ENCODE results near the gene FCHSD2. TPM values are rescaled to one million over a fixed set of nuclear protein-coding genes. Genes with fewer than 3 reads are reported as not detected.

FCHSD2 gene
- polyA plus RNA-seq, 1 donor (not counting 4 experiments of a cell fraction or from before 2014, with no cell fraction given), result 14.2 TPM

DNA sequence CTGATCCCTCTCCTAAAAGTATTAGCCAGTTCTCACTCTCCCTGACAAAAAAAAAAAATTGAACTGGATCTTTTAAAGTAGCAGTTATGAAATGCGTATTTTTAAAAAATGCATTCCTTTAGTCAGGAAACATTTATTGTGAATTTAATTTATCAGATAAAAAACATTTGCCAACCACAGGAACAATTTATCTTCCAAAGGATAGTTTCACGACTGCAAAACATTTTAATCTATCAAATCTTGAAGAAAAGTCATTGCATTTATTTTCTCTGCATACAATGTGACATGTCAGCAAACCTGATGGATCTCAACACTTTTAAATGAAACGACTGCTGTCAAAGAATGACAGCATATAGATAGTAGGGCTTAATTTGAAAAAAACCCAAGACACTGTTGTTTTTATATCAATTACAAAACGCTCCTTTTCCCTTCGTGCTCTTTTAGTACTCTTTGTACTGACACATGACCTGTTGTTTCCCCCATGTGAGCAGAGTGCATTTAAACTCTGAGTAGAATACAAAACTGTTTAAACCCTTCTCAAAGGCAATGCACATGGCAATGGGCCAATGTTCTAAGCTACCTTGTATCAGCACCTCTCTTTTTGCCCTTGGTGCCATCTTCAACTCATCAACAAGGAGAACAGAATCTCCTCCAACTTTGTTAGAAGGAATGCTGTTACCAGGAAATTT, 220.9 kb downstream of the FCHSD2 start:
- no peak for TF ChIP-seq EZH2 (IDR thresholded peaks at IDR 0.05; ENCODE audit: low read length)
- H3K36me3 ChIP-seq (ENCODE audit: control insufficient read depth in 2 of 2, extremely low read depth in 1 of 2, insufficient read depth in 2 of 2, low read length in 2 of 2), result peaks cover 2 to 4% of the 10 kb centered on the region in 2 experiments
- no peak overlapping the region for H3K9ac ChIP-seq (ENCODE audit: control insufficient read depth, extremely low read depth, insufficient read depth, low read length)
- H3K79me2 ChIP-seq (ENCODE audit: control insufficient read depth, insufficient read depth, low read length), result no peaks in the 10 kb centered on the region
- no peak for DNase-seq (ENCODE audit: low read depth, low spot score)
- H3K27me3 ChIP-seq (ENCODE audit: control insufficient read depth, extremely low read depth, insufficient read depth, low read length), result no peaks in the 10 kb centered on the region
- no peaks in the 10 kb centered on the region for H3K9me3 ChIP-seq (ENCODE audit: control insufficient read depth, low read depth, low read length)
- no peaks in the 10 kb centered on the region for H4K20me1 ChIP-seq (ENCODE audit: control insufficient read depth, extremely low read depth, insufficient read depth, low read length)
- no peaks in the 10 kb centered on the region for H3K9me1 ChIP-seq (ENCODE audit: control insufficient read depth, extremely low read depth, insufficient read depth, low read length)
- no peak overlapping the region for H3K4me3 ChIP-seq (ENCODE audit: control insufficient read depth in 2 of 3, extremely low read depth in 1 of 3, insufficient read depth in 2 of 3, low read depth in 1 of 3, low read length in 3 of 3)
- no peak overlapping the region for H3K4me2 ChIP-seq (ENCODE audit: control insufficient read depth, extremely low read depth, insufficient read depth, low read depth, low read length)
- H3K4me1 ChIP-seq (ENCODE audit: control insufficient read depth, extremely low read depth, insufficient read depth, low read length), result no peaks in the 10 kb centered on the region
- no peak overlapping the region for H3K27ac ChIP-seq (ENCODE audit: control insufficient read depth, insufficient read depth, low read length)
- dilution Hi-C loops (cut with MboI; ENCODE audit: extremely low pct_ligation_motif_present, low sequenced_read_pairs), result no loop called here
- FAIRE-seq, result no peak
- H2AFZ ChIP-seq (ENCODE audit: control insufficient read depth, low read length), result no peak overlapping the region

DNA sequence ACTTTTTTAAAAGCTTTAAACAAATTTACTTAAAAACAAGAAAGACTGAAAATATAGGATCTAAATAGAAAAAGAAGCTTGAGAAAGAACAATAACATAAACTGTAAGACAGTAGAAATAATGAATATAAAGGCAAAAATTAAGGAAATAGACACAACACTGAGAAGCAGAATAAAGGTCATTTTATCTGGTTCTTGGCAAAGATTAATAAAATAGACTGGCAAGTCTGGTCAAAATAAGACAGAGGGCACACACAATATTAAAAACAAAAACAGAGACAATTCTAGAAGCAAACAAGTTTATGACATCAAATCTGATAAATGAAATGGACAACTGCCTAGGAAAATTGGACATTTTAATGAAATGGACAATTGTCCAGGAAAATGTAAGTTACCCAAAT, 222.1 kb downstream of the FCHSD2 start:
- Histone ChIP-seq H4K20me1 (ENCODE audit: control insufficient read depth, extremely low read depth, insufficient read depth, low read length) (no peaks in the 10 kb centered on the region), H3K79me2 (ENCODE audit: control insufficient read depth, insufficient read depth, low read length) (no peaks in the 10 kb centered on the region), H3K9ac (ENCODE audit: control insufficient read depth, extremely low read depth, insufficient read depth, low read length) (no peak overlapping the region), H3K27me3 (ENCODE audit: control insufficient read depth, extremely low read depth, insufficient read depth, low read length) (no peaks in the 10 kb centered on the region), H3K4me2 (ENCODE audit: control insufficient read depth, extremely low read depth, insufficient read depth, low read depth, low read length) (no peak overlapping the region), H3K27ac (ENCODE audit: control insufficient read depth, insufficient read depth, low read length) (no peak overlapping the region), H3K9me1 (ENCODE audit: control insufficient read depth, extremely low read depth, insufficient read depth, low read length) (no peaks in the 10 kb centered on the region), H3K4me3 (ENCODE audit: control insufficient read depth in 2 of 3, extremely low read depth in 1 of 3, insufficient read depth in 2 of 3, low read depth in 1 of 3, low read length in 3 of 3) (no peak overlapping the region), H3K9me3 (ENCODE audit: control insufficient read depth, low read depth, low read length) (no peaks in the 10 kb centered on the region), H2AFZ (ENCODE audit: control insufficient read depth, low read length) (no peak overlapping the region), H3K4me1 (ENCODE audit: control insufficient read depth, extremely low read depth, insufficient read depth, low read length) (no peaks in the 10 kb centered on the region), H3K36me3 (ENCODE audit: control insufficient read depth in 2 of 2, extremely low read depth in 1 of 2, insufficient read depth in 2 of 2, low read length in 2 of 2) (peaks cover 2 to 4% of the 10 kb centered on the region in 2 experiments)
- TF ChIP-seq, protein P1, sequence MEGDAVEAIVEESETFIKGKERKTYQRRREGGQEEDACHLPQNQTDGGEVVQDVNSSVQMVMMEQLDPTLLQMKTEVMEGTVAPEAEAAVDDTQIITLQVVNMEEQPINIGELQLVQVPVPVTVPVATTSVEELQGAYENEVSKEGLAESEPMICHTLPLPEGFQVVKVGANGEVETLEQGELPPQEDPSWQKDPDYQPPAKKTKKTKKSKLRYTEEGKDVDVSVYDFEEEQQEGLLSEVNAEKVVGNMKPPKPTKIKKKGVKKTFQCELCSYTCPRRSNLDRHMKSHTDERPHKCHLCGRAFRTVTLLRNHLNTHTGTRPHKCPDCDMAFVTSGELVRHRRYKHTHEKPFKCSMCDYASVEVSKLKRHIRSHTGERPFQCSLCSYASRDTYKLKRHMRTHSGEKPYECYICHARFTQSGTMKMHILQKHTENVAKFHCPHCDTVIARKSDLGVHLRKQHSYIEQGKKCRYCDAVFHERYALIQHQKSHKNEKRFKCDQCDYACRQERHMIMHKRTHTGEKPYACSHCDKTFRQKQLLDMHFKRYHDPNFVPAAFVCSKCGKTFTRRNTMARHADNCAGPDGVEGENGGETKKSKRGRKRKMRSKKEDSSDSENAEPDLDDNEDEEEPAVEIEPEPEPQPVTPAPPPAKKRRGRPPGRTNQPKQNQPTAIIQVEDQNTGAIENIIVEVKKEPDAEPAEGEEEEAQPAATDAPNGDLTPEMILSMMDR (optimal IDR thresholded peaks at IDR 0.05 in 1 of 3, IDR thresholded peaks at IDR 0.05 in 1 of 3, conservative IDR thresholded peaks at IDR 0.05 in 1 of 3; ENCODE audit: extremely low read depth in 1 of 3, insufficient read depth in 2 of 3, low read length in 3 of 3), result no peak
- TF ChIP-seq EZH2 (IDR thresholded peaks at IDR 0.05; ENCODE audit: low read length), result no peak
- dilution Hi-C loops (cut with MboI; ENCODE audit: extremely low pct_ligation_motif_present, low sequenced_read_pairs), result no loop called here
- no peak for FAIRE-seq
- no peak for DNase-seq (ENCODE audit: low read depth, low spot score)

DNA sequence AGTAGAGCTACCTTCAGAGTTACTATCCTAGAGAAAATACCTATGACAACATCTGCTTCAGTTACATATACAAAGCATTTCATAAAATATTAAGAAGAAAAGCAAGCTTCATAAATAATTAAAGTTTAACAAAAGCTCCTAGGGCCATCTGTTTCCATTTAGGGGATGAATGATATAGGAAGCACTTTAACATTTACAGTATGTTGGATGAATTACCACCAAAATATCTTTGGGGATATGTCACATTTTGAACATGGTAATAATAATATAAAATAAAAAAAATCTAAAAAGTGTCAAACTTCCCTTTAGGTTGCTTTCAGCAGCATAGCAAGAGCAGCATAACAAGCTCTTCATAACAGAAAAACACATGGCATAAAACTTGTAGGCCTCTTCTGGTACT, 223.3 kb downstream of the FCHSD2 start:
- FAIRE-seq, result no peak

More for the DNA sequence above, 223.3 kb downstream of the FCHSD2 start:
- H3K9me3 ChIP-seq (ENCODE audit: control insufficient read depth, low read depth, low read length), result no peaks in the 10 kb centered on the region
- no peak overlapping the region for H3K4me3 ChIP-seq (ENCODE audit: control insufficient read depth in 2 of 3, extremely low read depth in 1 of 3, insufficient read depth in 2 of 3, low read depth in 1 of 3, low read length in 3 of 3)
- no peak overlapping the region for H3K4me2 ChIP-seq (ENCODE audit: control insufficient read depth, extremely low read depth, insufficient read depth, low read depth, low read length)
- no peak overlapping the region for H3K9ac ChIP-seq (ENCODE audit: control insufficient read depth, extremely low read depth, insufficient read depth, low read length)
- no peak overlapping the region for H2AFZ ChIP-seq (ENCODE audit: control insufficient read depth, low read length)
- peaks cover 2 to 4% of the 10 kb centered on the region in 2 experiments for H3K36me3 ChIP-seq (ENCODE audit: control insufficient read depth in 2 of 2, extremely low read depth in 1 of 2, insufficient read depth in 2 of 2, low read length in 2 of 2)
- TF ChIP-seq, protein P1 (optimal IDR thresholded peaks at IDR 0.05 in 1 of 3, IDR thresholded peaks at IDR 0.05 in 1 of 3, conservative IDR thresholded peaks at IDR 0.05 in 1 of 3; ENCODE audit: extremely low read depth in 1 of 3, insufficient read depth in 2 of 3, low read length in 3 of 3), result no peak
- no peak for TF ChIP-seq EZH2 (IDR thresholded peaks at IDR 0.05; ENCODE audit: low read length)
- H4K20me1 ChIP-seq (ENCODE audit: control insufficient read depth, extremely low read depth, insufficient read depth, low read length), result no peaks in the 10 kb centered on the region
- no peak overlapping the region for H3K27ac ChIP-seq (ENCODE audit: control insufficient read depth, insufficient read depth, low read length)
- no peaks in the 10 kb centered on the region for H3K27me3 ChIP-seq (ENCODE audit: control insufficient read depth, extremely low read depth, insufficient read depth, low read length)
- no peaks in the 10 kb centered on the region for H3K79me2 ChIP-seq (ENCODE audit: control insufficient read depth, insufficient read depth, low read length)
- no peak for DNase-seq (ENCODE audit: low read depth, low spot score)
- H3K4me1 ChIP-seq (ENCODE audit: control insufficient read depth, extremely low read depth, insufficient read depth, low read length), result no peaks in the 10 kb centered on the region
- no peaks in the 10 kb centered on the region for H3K9me1 ChIP-seq (ENCODE audit: control insufficient read depth, extremely low read depth, insufficient read depth, low read length)
- dilution Hi-C loops (cut with MboI; ENCODE audit: extremely low pct_ligation_motif_present, low sequenced_read_pairs), result no loop called here
